OCI-LY7 (cell line): ENCODE measurements around the gene ARHGEF38.

Source experiments
- EZH2phosphoT487 ChIP-seq: fragments of 200-600 bp; sonication (generic); IDR thresholded peaks from 2 replicates; pipeline ENCODE4 v1.6.1; 2018; ENCODE audit warnings: low read depth, borderline replicate concordance, mild to moderate bottlenecking, mixed run types, antibody characterized with exemption, low read length, moderate library complexity, mixed read lengths
- TF ChIP-seq, protein P1 (sequence below): fragments of 200-600 bp; sonication (generic); conservative IDR thresholded peaks from 2 replicates; pipeline ENCODE4 v1.5.1; 2014; ENCODE audit warnings: mild to moderate bottlenecking, antibody characterized with exemption, low read length, moderate library complexity, mixed read lengths

- TF ChIP-seq, protein P1, sequence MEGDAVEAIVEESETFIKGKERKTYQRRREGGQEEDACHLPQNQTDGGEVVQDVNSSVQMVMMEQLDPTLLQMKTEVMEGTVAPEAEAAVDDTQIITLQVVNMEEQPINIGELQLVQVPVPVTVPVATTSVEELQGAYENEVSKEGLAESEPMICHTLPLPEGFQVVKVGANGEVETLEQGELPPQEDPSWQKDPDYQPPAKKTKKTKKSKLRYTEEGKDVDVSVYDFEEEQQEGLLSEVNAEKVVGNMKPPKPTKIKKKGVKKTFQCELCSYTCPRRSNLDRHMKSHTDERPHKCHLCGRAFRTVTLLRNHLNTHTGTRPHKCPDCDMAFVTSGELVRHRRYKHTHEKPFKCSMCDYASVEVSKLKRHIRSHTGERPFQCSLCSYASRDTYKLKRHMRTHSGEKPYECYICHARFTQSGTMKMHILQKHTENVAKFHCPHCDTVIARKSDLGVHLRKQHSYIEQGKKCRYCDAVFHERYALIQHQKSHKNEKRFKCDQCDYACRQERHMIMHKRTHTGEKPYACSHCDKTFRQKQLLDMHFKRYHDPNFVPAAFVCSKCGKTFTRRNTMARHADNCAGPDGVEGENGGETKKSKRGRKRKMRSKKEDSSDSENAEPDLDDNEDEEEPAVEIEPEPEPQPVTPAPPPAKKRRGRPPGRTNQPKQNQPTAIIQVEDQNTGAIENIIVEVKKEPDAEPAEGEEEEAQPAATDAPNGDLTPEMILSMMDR, result no peak
- no peak for TF ChIP-seq EZH2phosphoT487
These were observed 110.7 kb downstream of the ARHGEF38 start for GRCh38 chr4:105662935-105663675.
